Thyroid gland (tissue), 4 donors: Measurements from ENCODE around the gene ITGB2. TPM values are rescaled to one million over a fixed set of nuclear protein-coding genes. Genes with fewer than 3 reads are reported as not detected.

Experiments used
- DNase-seq, 2 donors: peaks; one replicate each; pipeline ENCODE4 v3.0.0-alpha.2; 2019
- H3K27ac ChIP-seq, 3 donors: fragments of 200-600 bp; sonication (generic); 1 replicate in 2 of 3; 2 replicates in 1 of 3; pipeline ENCODE4 v1.5.1; 2016 to 2019; ENCODE audit warnings: mild to moderate bottlenecking in 1 of 3, moderate library complexity in 1 of 3
- H3K27me3 ChIP-seq: fragments of 200-600 bp; sonication (generic); one replicate; pipeline ENCODE4 v1.5.1; 2019
- H3K36me3 ChIP-seq, 2 donors: fragments of 200-600 bp; sonication (generic); one replicate each; pipeline ENCODE4 v1.5.1; 2016 to 2019
- H3K4me1 ChIP-seq, 2 donors: fragments of 200-600 bp; sonication (generic); one replicate each; pipeline ENCODE4 v1.5.1; 2017 to 2019
- H3K4me3 ChIP-seq, 3 donors: fragments of 200-600 bp; sonication (generic); replicated peaks in 1 of 3; 1 replicate in 2 of 3; 2 replicates in 1 of 3; pipeline ENCODE4 v1.5.1; 2016; ENCODE audit warnings: mild to moderate bottlenecking in 1 of 3
- H3K9me3 ChIP-seq: fragments of 200-600 bp; sonication (generic); one replicate; pipeline ENCODE4 v1.5.1; 2017
- CTCF ChIP-seq, 6 experiments: fragments of 200-600 bp in 3 of 6; fragments of 450-650 bp in 3 of 6; sonication (generic) in 3 of 6; IDR thresholded peaks; one replicate each; pipeline ENCODE4 v1.5.1; 2016 to 2019; ENCODE audit warnings: antibody characterized with exemption in 6 of 6, mild to moderate bottlenecking in 2 of 6, inconsistent platforms in 1 of 6, moderate library complexity in 1 of 6
- POLR2A ChIP-seq, 2 donors: fragments of 450-650 bp; IDR thresholded peaks; one replicate each; pipeline ENCODE4 v1.6.1; 2017; ENCODE audit warnings: antibody characterized with exemption in 2 of 2, mild to moderate bottlenecking in 2 of 2, moderate library complexity in 1 of 2
- WGBS, 2 donors: methylation state at CpG; one replicate each; pipeline ENCODE4 v1.1.5; 2017; 5-methylcytosine and 5-hydroxymethylcytosine counted together
- intact Hi-C: fragments of 100-400 bp; cut with DNase I; formaldehyde crosslinking; loops from one replicate; pipeline ENCODE4 v1.15.1; 2023
- total RNA-seq, 4 donors: library from RNA; depleted of rRNA; stranded (reverse); fragments of >200 nt; gene quantifications; one replicate each; pipeline ENCODE4 v1.2.3, GENCODE V29; 2016

Gene ITGB2
- total RNA-seq, 4 donors from 2014 or later, result 18.4 to 79.4 (median 27.5) TPM

DNA sequence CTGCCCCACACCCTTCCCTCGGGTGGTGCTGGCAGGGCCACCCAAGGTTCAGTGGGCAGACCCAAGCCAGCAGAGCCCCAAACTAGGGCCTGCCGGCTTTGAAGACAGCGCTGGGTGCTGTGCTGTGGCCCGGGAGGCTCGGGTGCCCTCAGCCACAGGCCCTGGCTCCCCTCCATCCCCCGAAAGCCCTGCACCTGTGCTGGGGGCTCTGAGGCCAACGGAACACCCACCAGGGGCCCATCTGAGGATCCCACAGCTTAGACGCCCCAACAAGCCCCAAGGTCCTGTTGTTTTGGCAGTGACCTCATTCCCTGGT, 8.6 kb downstream of the ITGB2 start:
- Histone ChIP-seq H3K27ac (peak overlapping the region in 1 of 3 donors; percentile 50), H3K4me1 (peaks cover 8 to 25% of the 10 kb centered on the region in 2 donors), H3K9me3 (no peaks in the 10 kb centered on the region), H3K36me3 (no peaks in the 10 kb centered on the region), H3K4me3 (no peak overlapping the region), H3K27me3 (no peaks in the 10 kb centered on the region)
- DNase-seq, result no peak
- TF ChIP-seq POLR2A (IDR thresholded peaks at IDR 0.05) (no peak), CTCF (IDR thresholded peaks at IDR 0.05) (no peak)
- 88 to 90% methylated on average over 3 to 6 of the region's 8 CpGs for WGBS, 2 donors
- intact Hi-C loops, result no loop called here

DNA sequence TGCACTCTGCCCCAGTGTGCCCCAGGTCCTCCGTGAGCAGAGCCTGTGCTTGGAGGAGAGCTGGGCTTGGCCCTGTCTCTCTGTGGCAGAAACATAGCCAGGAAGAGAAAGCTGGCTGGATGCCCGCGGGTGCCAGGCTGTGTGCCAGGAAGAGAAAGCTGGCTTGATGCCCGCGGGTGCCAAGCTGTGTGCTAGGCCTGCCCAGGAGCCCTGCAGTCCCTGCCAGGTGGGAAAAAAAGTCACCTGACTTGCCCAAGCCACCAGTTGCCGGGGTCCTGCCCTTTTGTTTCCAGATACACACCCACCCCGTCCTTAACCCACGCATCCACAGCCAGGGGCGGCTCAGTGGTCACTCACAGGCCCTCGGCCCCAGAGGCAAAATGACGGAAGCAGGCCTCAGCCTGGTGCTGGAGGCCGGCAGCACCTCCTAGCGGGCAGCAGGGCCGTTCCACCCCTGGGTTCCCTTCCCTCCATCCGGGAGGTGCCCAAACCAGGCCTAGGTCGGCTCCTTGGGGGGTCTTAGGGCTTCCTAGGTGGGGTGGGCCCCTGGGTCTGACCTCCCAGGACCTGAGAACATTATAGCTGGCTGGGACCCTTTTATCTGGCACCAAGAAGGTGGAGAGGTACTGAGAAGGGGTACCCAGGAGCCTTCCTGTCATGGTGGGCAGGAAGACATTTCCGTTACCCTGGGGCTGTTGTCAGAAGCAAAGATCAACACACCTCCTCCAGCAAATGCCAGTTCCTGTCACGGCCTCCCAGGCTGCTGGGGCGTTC, 9.1 kb downstream of the ITGB2 start:
- Histone ChIP-seq H3K9me3 (no peaks in the 10 kb centered on the region), H3K4me1 (peaks cover 8 to 25% of the 10 kb centered on the region in 2 donors), H3K27me3 (no peaks in the 10 kb centered on the region), H3K36me3 (no peaks in the 10 kb centered on the region), H3K4me3 (no peak overlapping the region), H3K27ac (peak overlapping the region in 2 of 3 donors; percentile 50 to 58)
- peak; percentile 86 to 87 for DNase-seq
- intact Hi-C loops, result no loop called here
- TF ChIP-seq CTCF (IDR thresholded peaks at IDR 0.05), result peak in 1 of 6 experiments; percentile 23
- no peak for TF ChIP-seq POLR2A (IDR thresholded peaks at IDR 0.05)
- 49 to 53% methylated on average over 7 to 10 of the region's 19 CpGs for WGBS, 2 donors

- 69 to 71% methylated on average over 8 to 10 of the region's 10 CpGs for WGBS, 2 donors
- TF ChIP-seq POLR2A (IDR thresholded peaks at IDR 0.05) (no peak), CTCF (IDR thresholded peaks at IDR 0.05) (no peak)
- H3K4me3 ChIP-seq, result no peak overlapping the region
- peaks cover 8 to 25% of the 10 kb centered on the region in 2 donors for H3K4me1 ChIP-seq
- H3K27ac ChIP-seq, result no peak overlapping the region
- intact Hi-C loops, result no loop called here
- no peaks in the 10 kb centered on the region for H3K27me3 ChIP-seq
- H3K36me3 ChIP-seq, result no peaks in the 10 kb centered on the region
- DNase-seq, result no peak
- no peaks in the 10 kb centered on the region for H3K9me3 ChIP-seq
These were observed 9.7 kb downstream of the ITGB2 start for GRCh38 chr21:44911068-44911383.

GRCh38 chr21:44910229-44911067, 10.3 kb downstream of the ITGB2 start:
- no peaks in the 10 kb centered on the region for H3K9me3 ChIP-seq
- peak; percentile 8 to 23 for DNase-seq
- H3K36me3 ChIP-seq, result no peaks in the 10 kb centered on the region
- H3K4me1 ChIP-seq, result peaks cover 8 to 25% of the 10 kb centered on the region in 2 donors
- WGBS, 2 donors, result 65 to 71% methylated on average over 7 to 25 of the region's 27 CpGs
- H3K4me3 ChIP-seq, result no peak overlapping the region
- no peak overlapping the region for H3K27ac ChIP-seq
- intact Hi-C loops, result no loop called here
- no peaks in the 10 kb centered on the region for H3K27me3 ChIP-seq
- TF ChIP-seq CTCF (IDR thresholded peaks at IDR 0.05), result no peak
- no peak for TF ChIP-seq POLR2A (IDR thresholded peaks at IDR 0.05)

DNA sequence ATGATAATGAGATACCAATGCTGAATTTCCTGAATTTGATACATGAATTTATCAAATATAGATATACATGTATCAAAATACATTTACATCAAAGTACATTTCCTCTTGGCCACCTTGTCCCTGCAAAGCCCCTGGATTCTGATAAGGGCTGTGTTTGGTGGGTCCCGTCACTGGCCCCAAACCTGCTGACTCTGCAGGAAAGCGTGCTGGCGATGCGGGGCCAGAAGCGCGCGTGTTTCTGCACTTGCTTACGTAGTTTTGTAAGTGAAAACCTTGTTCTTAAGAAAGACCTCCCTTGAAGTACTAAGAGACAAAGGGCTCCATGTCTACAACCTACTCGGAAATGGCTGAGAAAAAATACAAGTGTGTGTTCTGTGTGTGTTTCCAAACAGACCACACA, 11.0 kb downstream of the ITGB2 start:
- no peaks in the 10 kb centered on the region for H3K36me3 ChIP-seq
- intact Hi-C loops, result no loop called here
- peaks cover 8 to 25% of the 10 kb centered on the region in 2 donors for H3K4me1 ChIP-seq
- no peaks in the 10 kb centered on the region for H3K9me3 ChIP-seq
- TF ChIP-seq POLR2A (IDR thresholded peaks at IDR 0.05), result no peak
- no peak for TF ChIP-seq CTCF (IDR thresholded peaks at IDR 0.05)
- no peaks in the 10 kb centered on the region for H3K27me3 ChIP-seq
- whole genome bisulfite sequencing, 2 donors, result 61 to 72% methylated on average over 9 of the region's 9 CpGs
- no peak overlapping the region for H3K4me3 ChIP-seq
- H3K27ac ChIP-seq, result no peak overlapping the region
- DNase-seq, result no peak
